Measurements from ENCODE around the gene USHBP1. TPM values are rescaled to one million over a fixed set of nuclear protein-coding genes. Genes with fewer than 3 reads are reported as not detected.

Gene USHBP1
- total RNA-seq, 1 experiment from 2014 or later = not detected

- DNase-seq (ENCODE audit: low read depth) = no peak
Measured at GRCh38 chr19:17240062-17240752, 24.3 kb downstream of the USHBP1 start.

- DNase-seq (ENCODE audit: low read depth) = no peak
Measured at GRCh38 chr19:17237747-17238706, 26.5 kb downstream of the USHBP1 start.

- no peak for DNase-seq (ENCODE audit: low read depth)
Measured at GRCh38 chr19:17236811-17237543, 27.6 kb downstream of the USHBP1 start.

DNA sequence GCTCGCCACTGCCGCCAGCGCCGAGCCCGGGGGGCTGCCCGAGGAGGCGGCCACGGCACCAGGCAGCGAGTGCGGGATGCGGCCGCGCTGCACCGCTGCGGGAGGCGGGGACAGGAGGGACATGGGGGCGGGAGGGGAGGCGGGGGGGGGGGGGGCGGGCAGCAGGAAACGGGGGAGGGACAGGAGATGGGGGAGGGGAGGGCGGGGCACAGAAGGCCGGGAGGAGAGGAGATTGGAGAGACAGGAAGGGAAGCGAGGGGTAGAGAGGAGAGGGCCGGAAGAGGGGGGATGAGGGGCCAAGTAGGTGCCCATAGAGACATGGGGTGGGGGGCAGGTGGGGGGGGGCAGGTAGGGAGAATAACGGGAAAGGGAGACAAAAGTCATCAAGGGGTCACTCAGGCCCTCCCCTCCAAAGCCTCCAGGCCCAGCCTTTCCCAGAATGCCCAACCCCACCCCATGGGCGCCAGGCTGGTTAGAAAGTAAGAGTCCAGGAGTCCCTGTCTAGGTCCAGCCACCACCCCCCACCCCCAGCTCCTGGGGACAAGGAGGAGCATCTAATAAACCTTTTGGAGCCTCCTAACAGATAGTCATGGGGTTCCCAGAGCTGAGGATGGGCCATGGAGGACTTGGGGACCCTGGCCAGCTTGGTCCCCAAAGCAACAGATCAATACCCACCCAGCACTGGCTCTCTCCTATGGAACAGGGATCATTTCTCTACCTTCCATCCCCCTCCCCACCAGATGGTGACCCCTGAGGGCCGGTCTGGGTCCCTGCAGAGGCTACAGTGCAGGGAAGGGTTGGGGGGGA is 28.4 kb downstream of the USHBP1 start:
- peak; percentile 60 for DNase-seq (ENCODE audit: low read depth)

DNA sequence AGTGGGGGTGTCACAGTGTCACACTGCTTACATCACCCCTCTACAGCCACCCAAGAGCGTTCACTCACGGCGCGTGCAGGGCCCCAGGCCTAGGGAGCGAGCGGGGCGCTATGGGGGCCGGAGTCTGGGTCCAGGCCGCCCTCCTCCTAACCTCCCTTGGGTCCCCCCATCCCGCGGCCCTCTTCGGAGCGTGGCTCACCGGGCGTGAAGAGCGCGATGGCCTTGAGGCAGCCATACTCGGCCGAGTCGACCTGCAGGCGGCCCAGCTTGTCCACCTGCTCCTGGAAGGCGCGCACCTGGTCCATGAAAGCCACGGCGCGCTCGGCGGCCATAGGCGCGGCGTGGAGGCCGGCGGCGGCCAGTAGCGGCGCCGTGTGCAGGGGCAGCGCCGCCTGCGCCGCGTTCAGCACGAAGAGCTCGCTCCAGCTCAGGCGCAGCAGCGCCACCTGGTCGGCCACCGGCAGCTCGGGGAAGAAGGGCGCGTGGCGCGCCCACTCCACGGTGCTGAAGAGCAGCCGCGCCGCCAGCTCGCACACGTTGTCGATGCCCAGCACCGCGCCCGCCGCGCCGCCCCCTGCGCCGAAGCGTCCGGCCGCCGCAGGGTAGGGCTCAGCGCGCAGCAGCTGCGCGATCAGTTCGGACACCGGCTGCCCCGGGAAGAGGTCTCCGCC is 29.1 kb downstream of the USHBP1 start:
- DNase-seq (ENCODE audit: low read depth) = peak; percentile 72

DNA sequence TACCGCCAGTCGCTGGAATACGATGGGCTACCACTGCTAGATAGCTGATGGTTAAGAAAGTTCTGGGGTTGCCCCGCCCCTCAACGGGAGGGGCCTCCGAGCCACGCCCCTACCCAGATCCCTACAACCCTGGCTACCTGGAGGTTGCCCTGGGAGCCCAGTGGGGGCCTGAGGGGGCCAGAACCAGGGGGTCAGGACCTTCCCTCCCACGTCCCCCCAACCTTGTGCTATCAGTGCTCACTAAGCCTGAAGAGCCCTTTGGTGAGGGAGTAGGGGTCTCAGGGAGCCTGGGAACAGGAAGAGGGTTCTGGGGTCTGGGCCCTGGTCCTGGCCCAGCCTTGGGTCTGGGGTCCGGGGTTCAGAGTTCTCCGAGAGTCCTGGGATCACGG is 29.6 kb downstream of the USHBP1 start:
- peak; percentile 49 for DNase-seq (ENCODE audit: low read depth)

DNA sequence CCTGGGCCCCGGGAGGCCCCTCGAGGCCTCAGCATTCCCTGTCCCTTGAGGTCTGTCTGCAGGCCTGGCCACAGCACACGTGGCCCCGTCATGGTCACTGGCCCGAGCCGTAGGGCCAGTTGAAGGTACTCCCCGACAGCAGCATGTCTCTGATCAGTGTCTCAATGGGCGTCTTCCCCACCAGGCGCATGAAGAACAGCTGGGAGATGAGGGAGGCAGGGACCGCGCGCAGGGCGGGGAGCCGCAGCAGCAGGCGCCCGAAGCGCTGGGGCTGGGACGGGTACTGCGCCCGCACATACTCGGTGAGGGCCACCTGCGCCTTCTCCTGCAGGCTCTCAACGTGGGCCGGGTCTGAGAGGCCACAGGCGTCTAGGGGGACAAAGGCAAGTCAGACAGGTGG is 32.3 kb downstream of the USHBP1 start:
- DNase-seq (ENCODE audit: low read depth) = no peak

- no peak for DNase-seq (ENCODE audit: low read depth)
Measured at GRCh38 chr19:17229890-17230289, 34.7 kb downstream of the USHBP1 start.

GRCh38 chr19:17227798-17228367 is 36.7 kb downstream of the USHBP1 start:
- no peak for DNase-seq (ENCODE audit: low read depth)

GRCh38 chr19:17226002-17226933 is 38.3 kb downstream of the USHBP1 start, which contains the start of gene OCEL1:
Gene OCEL1 (plus strand): TSS chr19:17226226. CDS start chr19:17226248, 22 bp downstream.
- peak; percentile 98 for DNase-seq (ENCODE audit: low read depth)

DNA sequence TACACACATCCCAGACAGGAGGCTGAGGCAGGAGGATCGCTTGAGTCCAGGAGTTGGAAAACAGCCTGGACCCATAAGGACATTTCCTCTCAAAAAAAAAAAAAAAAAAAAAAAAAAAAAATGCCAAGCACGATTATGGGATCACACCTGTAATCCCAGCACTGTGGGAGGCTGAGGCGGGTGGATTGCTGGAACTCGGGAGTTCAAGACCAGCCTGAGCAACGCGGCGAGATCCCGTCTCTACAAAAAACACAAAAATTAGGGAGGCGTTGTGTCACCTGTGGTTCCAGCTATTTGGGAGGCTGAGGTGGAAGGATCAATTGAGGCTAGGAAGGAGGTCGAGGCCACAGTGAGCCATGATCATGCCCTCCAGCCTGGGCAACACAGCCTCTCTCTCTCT is 39.5 kb downstream of the USHBP1 start:
- DNase-seq (ENCODE audit: low read depth) = no peak

DNA sequence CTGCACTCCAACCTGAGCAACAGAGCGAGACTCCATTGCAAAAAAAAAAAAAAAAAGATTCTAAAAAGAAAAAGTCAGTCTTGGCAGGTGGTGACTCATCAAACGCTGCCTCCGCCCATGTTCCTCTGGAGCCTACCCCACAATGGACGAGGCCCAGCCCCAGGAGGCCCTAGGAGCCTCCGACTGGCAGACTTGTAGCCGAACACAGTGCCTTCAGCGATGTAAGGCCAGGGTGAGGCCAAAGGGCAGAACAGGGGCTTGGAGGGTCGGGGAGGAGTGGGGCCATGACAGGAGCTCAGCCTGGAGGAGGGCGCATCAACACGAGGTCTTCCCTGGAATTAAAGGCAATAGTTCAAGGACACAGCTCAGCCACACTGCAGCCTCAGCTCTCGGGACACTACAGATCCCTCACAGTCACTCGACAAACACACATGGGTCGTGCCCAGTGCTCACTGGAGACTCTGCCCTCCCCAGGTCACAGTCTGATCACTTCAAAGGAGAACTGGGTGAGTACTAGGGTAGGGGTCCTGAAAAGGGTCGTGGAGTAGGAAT is 44.3 kb downstream of the USHBP1 start:
- DNase-seq (ENCODE audit: low read depth) = peak; percentile 84

DNA sequence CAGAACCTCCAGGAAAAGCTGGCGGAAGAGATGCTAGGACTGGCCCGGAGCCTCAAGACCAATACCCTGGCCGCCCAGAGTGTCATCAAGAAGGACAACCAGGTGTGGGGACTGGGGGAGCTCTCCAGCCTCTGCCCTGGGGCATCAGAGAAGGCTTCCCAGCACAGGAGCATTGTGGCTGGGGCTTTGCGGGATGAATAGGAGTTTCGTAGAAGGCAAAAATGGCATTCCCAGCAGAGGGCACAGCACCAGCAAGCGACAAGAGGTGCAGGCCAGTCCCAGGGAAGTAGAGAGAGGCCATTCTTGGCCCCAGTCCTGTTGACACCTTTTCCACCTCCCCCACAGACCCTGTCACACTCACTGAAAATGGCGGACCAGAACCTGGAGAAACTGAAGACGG is 45.3 kb downstream of the USHBP1 start:
- DNase-seq (ENCODE audit: low read depth) = no peak

GRCh38 chr19:17216058-17216670 is 48.4 kb downstream of the USHBP1 start:
- DNase-seq (ENCODE audit: low read depth) = no peak

- peak; percentile 91 for DNase-seq (ENCODE audit: low read depth)
Measured at GRCh38 chr19:17215127-17215971, 49.2 kb downstream of the USHBP1 start, which contains the start of gene USE1. Gene USE1 (plus strand): TSS chr19:17215357. CDS start chr19:17215406, 49 bp downstream.

DNA sequence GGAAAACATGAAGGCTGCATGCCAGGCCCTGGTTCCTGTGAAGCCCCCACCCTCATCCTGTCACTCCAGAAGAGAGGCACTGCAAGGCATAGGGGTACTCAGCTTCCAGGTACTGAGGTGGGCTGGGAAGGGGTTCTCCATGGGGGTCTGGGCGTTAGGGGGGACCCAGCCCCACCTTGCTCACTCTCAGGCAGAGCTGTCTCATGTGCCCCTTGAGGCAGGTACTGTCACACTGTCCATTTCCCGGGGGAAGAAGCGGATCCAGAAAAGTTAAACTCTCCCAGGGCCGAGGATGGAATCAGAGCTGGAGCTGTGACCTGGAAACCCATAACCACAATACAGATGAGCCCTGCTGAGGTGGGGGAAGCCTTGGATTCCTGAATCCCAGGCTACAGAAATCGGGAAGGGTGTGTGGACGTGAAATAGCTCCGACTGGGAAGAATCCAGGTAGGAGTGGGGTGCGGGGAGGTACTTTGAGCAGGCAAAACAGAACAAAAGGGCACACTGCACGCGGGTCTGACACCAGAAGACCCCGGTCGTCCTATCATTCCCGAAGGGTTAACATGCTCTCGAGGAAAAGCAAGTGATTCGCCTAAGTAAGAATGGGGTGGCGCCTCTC is 49.9 kb downstream of the USHBP1 start:
- no peak for DNase-seq (ENCODE audit: low read depth)

GRCh38 chr19:17213334-17213733 is 51.2 kb downstream of the USHBP1 start:
- DNase-seq (ENCODE audit: low read depth) = no peak

Data from RPMI7951 (cell line).